ENCODE results near the gene SEMA4G. TPM values are rescaled to one million over a fixed set of nuclear protein-coding genes. Genes with fewer than 3 reads are reported as not detected.

Gene SEMA4G
- total RNA-seq, 1 experiment from 2014 or later: not detected

DNA sequence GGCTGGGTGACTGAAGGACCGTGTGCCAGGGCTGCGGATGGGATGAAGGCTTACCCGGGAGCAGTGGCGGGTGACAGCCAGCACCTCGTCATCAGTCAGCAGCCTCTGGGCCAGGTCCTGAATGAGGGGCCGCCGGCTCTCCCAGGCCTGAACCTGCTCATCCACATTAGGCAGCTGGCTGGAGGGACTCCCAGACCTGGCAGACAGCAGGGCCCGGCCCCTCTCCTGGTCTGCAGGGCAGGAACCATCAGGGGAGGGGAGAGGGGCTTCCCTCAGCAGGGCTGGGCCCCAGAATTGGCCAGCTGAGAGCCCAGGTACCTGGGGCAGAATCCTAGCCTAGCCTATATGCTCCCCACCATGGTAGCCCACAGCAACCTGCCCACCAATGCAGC, 46.3 kb downstream of the SEMA4G start:
- H3K4me2 ChIP-seq (ENCODE audit: low read depth, low read length, poor library complexity, severe bottlenecking): peak overlapping the region; percentile 95
- H3K9ac ChIP-seq (ENCODE audit: low read length): peak overlapping the region; percentile 61
- H3K27me3 ChIP-seq (ENCODE audit: low read length): no peaks in the 10 kb centered on the region
- no peaks in the 10 kb centered on the region for H3K36me3 ChIP-seq (ENCODE audit: insufficient read depth, low read length)
- no peak for DNase-seq
- H3K4me1 ChIP-seq (ENCODE audit: low read length): peaks cover 64% of the 10 kb centered on the region
- no peaks in the 10 kb centered on the region for H3K79me2 ChIP-seq (ENCODE audit: low read length)
- no peak overlapping the region; the same call in 1 of the 2 replicates for H3K4me3 ChIP-seq (ENCODE audit: low read length)
- H4K20me1 ChIP-seq (ENCODE audit: insufficient read depth, low read depth, low read length): no peaks in the 10 kb centered on the region
- H2AFZ ChIP-seq (ENCODE audit: low read length): no peak overlapping the region
- no peaks in the 10 kb centered on the region for H3K9me2 ChIP-seq (replicated peaks; ENCODE audit: insufficient read depth, low read length)
- H3K27ac ChIP-seq (ENCODE audit: low read length): peak overlapping the region; percentile 92
- H3K9me3 ChIP-seq (ENCODE audit: low read length): no peaks in the 10 kb centered on the region

DNA sequence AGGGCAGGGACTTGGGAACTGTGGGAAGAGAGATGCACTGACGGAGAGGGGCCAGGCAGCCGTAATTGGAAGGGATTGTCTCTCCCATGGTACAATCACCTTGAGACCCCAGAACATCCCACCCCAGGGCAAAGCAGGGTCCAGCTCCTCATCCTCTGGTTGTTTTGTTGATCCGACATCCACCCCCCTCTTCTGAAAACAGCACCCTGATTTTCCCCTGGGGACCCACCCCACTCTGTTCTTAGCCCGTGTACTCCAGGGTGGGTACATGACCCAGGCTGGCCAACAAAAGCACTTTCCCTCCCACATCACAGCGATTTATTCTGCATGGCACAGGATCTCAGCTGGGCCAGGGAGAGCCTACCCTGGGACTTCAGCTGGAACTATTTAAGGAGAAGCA, 47.5 kb downstream of the SEMA4G start:
- no peaks in the 10 kb centered on the region for H3K27me3 ChIP-seq (ENCODE audit: low read length)

GRCh38 chr10:101018118-101018599, 48.9 kb downstream of the SEMA4G start:
- H3K27me3 ChIP-seq (ENCODE audit: low read length): no peaks in the 10 kb centered on the region
- H3K4me3 ChIP-seq (ENCODE audit: low read length): peak overlapping the region; percentile 57
- H3K9me2 ChIP-seq (replicated peaks; ENCODE audit: insufficient read depth, low read length): no peaks in the 10 kb centered on the region
- H3K79me2 ChIP-seq (ENCODE audit: low read length): no peaks in the 10 kb centered on the region
- peaks cover 58% of the 10 kb centered on the region for H3K4me1 ChIP-seq (ENCODE audit: low read length)
- DNase-seq: peak; percentile 91
- H2AFZ ChIP-seq (ENCODE audit: low read length): peak overlapping the region; percentile 60; the same call in 1 of the 2 replicates
- H3K4me2 ChIP-seq (ENCODE audit: low read depth, low read length, poor library complexity, severe bottlenecking): peak overlapping the region; percentile 95
- H3K27ac ChIP-seq (ENCODE audit: low read length): peak overlapping the region; percentile 92
- no peaks in the 10 kb centered on the region for H3K36me3 ChIP-seq (ENCODE audit: insufficient read depth, low read length)
- no peaks in the 10 kb centered on the region for H4K20me1 ChIP-seq (ENCODE audit: insufficient read depth, low read depth, low read length)
- no peaks in the 10 kb centered on the region for H3K9me3 ChIP-seq (ENCODE audit: low read length)
- H3K9ac ChIP-seq (ENCODE audit: low read length): peak overlapping the region; percentile 74

More for the DNA sequence above, 47.5 kb downstream of the SEMA4G start:
- H3K9me2 ChIP-seq (replicated peaks; ENCODE audit: insufficient read depth, low read length): no peaks in the 10 kb centered on the region
- H3K27ac ChIP-seq (ENCODE audit: low read length): peak overlapping the region; percentile 92
- no peaks in the 10 kb centered on the region for H3K79me2 ChIP-seq (ENCODE audit: low read length)
- peak; percentile 53 for DNase-seq
- peak overlapping the region; percentile 95 for H3K4me2 ChIP-seq (ENCODE audit: low read depth, low read length, poor library complexity, severe bottlenecking)
- H3K4me1 ChIP-seq (ENCODE audit: low read length): peaks cover 64% of the 10 kb centered on the region
- H2AFZ ChIP-seq (ENCODE audit: low read length): no peak overlapping the region
- no peaks in the 10 kb centered on the region for H3K9me3 ChIP-seq (ENCODE audit: low read length)
- no peaks in the 10 kb centered on the region for H4K20me1 ChIP-seq (ENCODE audit: insufficient read depth, low read depth, low read length)
- peak overlapping the region; percentile 61 for H3K9ac ChIP-seq (ENCODE audit: low read length)
- no peaks in the 10 kb centered on the region for H3K36me3 ChIP-seq (ENCODE audit: insufficient read depth, low read length)
- H3K4me3 ChIP-seq (ENCODE audit: low read length): peak overlapping the region; percentile 57

- no peaks in the 10 kb centered on the region for H3K79me2 ChIP-seq (ENCODE audit: low read length)
- DNase-seq: peak; percentile 97
- H3K9ac ChIP-seq (ENCODE audit: low read length): peak overlapping the region; percentile 74
Measured at GRCh38 chr10:101018600-101019439, 49.5 kb downstream of the SEMA4G start.

More at GRCh38 chr10:101018600-101019439, 49.5 kb downstream of the SEMA4G start:
- no peaks in the 10 kb centered on the region for H3K36me3 ChIP-seq (ENCODE audit: insufficient read depth, low read length)
- no peaks in the 10 kb centered on the region for H3K27me3 ChIP-seq (ENCODE audit: low read length)
- H3K4me3 ChIP-seq (ENCODE audit: low read length): peak overlapping the region; percentile 57
- H2AFZ ChIP-seq (ENCODE audit: low read length): no peak overlapping the region
- H3K4me1 ChIP-seq (ENCODE audit: low read length): peaks cover 53% of the 10 kb centered on the region
- H3K27ac ChIP-seq (ENCODE audit: low read length): peak overlapping the region; percentile 92
- H4K20me1 ChIP-seq (ENCODE audit: insufficient read depth, low read depth, low read length): no peaks in the 10 kb centered on the region
- H3K9me2 ChIP-seq (replicated peaks; ENCODE audit: insufficient read depth, low read length): no peaks in the 10 kb centered on the region
- H3K9me3 ChIP-seq (ENCODE audit: low read length): no peaks in the 10 kb centered on the region
- peak overlapping the region; percentile 95 for H3K4me2 ChIP-seq (ENCODE audit: low read depth, low read length, poor library complexity, severe bottlenecking)

Small RNA genes within 50 kb of the gene (small RNA-seq; reads per million reads assigned to genes)
- gene MIR608: not detected

Other genes with a start within 250 kb of the SEMA4G start
- gene PAX2, start 223.9 kb upstream of the SEMA4G start, total RNA-seq (2014; rRNA removed; shearing (Covaris generic); ENCODE audit: low replicate concordance): not detected in 2 replicates
- gene SLF2, start 56.5 kb upstream of the SEMA4G start, total RNA-seq (2014; rRNA removed; shearing (Covaris generic); ENCODE audit: low replicate concordance): 27.5 and 52.4 TPM in 2 replicates
- 86.3 and 93.9 TPM in 2 replicates for gene MRPL43, start 18.0 kb downstream of the SEMA4G start, total RNA-seq (2014; rRNA removed; shearing (Covaris generic); ENCODE audit: low replicate concordance)
- gene TWNK, start 18.0 kb downstream of the SEMA4G start, total RNA-seq (2014; rRNA removed; shearing (Covaris generic); ENCODE audit: low replicate concordance): 14.5 and 17.0 TPM in 2 replicates
- 11.3 and 23.9 TPM in 2 replicates for gene LZTS2, start 30.3 kb downstream of the SEMA4G start, total RNA-seq (2014; rRNA removed; shearing (Covaris generic); ENCODE audit: low replicate concordance)
- 2.6 and 3.0 TPM in 2 replicates for gene PDZD7, start 61.6 kb downstream of the SEMA4G start, total RNA-seq (2014; rRNA removed; shearing (Covaris generic); ENCODE audit: low replicate concordance)
- gene SFXN3, start 61.7 kb downstream of the SEMA4G start, total RNA-seq (2014; rRNA removed; shearing (Covaris generic); ENCODE audit: low replicate concordance): 8.5 and 13.6 TPM in 2 replicates
- 21.5 and 50.1 TPM in 2 replicates for gene KAZALD1, start 92.5 kb downstream of the SEMA4G start, total RNA-seq (2014; rRNA removed; shearing (Covaris generic); ENCODE audit: low replicate concordance)
- not detected in 2 replicates for gene TLX1, start 161.8 kb downstream of the SEMA4G start, total RNA-seq (2014; rRNA removed; shearing (Covaris generic); ENCODE audit: low replicate concordance)